ENCODE results near the gene HOXC13.

Gene HOXC13

DNA sequence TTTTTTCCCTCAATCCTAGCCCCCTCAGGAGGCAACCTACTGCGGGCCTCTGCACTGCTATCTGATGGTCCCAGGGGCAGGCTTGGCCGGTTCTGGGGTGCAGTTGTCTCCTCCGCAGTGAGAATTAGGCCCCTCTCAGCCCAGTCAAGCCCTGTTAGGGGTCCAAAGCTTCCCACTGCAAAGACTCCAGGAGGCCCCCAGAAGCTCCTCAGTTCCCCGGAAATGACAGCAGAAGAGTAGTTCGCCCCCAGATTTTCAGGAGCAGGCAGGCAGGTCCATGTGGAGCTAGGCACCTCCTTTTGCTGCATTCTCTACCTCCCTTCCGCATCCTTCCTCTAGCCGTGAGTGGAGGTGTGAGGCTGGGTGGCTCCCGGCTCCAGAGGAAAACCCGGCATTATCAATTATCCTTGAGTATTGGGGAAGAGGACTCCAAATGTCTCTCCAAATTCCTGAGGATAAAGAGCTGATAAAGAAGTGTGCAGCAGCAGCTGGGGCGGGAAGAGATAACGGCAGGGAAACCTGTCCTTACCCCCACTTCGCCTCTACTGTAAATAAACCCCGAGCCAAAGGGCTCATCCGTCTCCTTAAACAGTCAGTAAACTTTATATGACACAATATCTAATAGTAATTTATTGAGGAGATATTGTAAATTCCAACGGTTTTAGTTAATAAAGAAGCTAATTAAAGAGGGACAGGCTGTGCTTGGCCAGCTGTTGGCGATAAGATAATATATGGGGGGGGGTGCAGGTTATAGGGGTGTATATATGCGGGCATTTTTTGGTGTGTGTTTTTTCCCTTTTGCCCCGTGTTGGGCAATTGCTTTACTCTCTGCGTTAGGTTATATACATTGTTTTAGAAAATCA, 15.4 kb downstream of the HOXC13 start:
- no peak for DNase-seq (ENCODE audit: extremely low read depth in 1 of 2, low read depth in 1 of 2)

DNA sequence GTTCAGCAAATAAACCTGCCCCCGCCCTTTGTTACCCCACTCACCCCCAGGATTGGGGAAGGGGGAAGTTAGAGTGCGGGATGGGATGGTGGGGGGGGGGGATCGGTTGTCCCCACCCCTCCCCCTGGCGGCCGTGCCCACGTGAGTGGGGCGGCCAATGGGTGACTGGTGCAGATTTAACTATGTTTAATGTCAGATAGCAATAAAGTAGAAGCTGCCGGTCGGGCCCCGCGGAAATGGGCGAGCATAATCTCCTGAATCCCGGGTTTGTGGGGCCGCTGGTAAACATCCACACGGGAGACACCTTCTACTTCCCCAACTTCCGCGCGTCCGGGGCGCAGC, 16.0 kb downstream of the HOXC13 start, which contains the start of gene HOXC12:
TSS of gene HOXC12 (plus strand) at position 210 of the 342 bp plus-strand sequence. CDS start at position 237, 27 bp downstream.
- no peak for DNase-seq (ENCODE audit: extremely low read depth in 1 of 2, low read depth in 1 of 2)

DNA sequence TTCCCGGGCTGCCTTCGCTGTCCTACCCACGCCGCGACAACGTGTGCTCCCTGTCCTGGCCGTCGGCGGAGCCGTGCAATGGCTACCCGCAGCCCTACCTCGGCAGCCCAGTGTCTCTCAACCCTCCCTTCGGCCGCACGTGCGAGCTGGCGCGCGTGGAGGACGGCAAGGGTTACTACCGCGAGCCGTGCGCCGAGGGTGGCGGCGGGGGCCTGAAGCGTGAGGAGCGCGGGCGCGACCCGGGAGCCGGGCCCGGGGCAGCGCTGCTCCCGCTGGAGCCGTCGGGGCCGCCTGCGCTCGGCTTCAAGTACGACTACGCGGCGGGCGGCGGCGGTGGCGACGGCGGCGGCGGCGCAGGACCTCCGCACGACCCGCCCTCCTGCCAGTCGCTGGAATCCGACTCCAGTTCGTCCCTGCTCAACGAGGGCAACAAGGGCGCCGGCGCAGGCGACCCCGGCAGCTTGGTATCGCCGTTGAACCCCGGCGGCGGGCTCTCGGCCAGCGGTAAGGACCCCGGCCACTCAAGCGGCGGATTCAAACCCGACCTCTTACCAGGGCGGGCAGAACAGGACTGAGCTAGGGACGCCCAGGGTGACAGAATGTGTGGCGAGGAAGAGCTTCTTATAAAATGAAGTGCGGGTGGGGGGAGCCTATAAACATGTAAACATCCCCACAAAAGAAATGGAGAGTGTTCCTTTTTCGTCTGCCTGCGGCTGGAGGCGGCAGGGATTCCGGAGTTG, 16.6 kb downstream of the HOXC13 start:
- DNase-seq (ENCODE audit: extremely low read depth in 1 of 2, low read depth in 1 of 2): no peak

DNA sequence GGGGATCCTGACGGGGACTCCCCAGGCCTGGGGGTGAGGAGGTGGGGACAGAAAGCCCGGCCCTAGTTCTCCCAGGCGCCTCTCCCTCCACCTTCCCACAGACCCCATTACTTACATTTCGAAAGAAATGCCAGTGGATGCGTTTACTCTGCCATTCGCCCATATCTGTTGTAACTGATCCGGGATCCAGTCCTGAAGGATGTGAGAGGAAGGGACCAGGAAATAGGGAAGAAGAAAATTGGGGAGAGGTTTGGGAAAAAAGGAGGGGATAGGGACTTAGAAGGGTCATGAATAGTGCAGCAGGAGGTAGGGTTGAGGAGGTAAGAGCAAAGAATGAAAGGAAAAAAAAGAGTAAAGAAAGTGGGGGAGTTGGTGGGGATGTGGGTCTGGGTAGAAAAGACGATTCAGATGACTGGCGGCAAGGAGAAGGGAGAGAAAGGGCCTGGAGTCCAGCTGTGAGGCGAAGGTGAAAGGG, 17.2 kb downstream of the HOXC13 start:
- no peak for DNase-seq (ENCODE audit: extremely low read depth in 1 of 2, low read depth in 1 of 2)

DNA sequence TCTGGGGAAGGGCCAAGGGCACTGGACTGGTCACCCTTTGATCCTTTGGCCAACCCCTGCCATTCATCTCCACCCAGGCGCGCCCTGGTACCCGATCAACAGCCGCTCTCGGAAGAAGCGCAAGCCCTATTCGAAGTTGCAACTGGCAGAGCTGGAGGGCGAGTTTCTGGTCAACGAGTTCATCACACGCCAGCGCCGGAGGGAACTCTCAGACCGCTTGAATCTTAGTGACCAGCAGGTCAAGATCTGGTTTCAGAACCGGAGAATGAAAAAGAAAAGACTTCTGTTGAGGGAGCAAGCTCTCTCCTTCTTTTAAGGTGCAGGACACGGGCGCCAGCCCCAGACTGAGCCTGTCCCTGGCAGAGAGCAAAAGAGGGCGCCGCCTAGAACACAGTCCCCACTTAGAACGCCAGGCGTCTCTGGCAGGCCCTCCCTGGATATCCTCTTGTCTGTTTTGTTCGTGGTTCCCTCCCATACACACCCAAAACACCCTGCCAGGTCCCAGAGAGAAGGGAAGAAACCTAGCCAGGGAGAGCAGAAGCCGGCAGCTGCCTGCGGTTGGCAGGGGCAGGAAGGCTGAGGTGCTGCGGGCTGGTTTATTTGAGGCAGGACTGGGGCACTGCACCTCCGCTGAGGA, 17.7 kb downstream of the HOXC13 start:
- DNase-seq (ENCODE audit: extremely low read depth in 1 of 2, low read depth in 1 of 2): no peak

DNA sequence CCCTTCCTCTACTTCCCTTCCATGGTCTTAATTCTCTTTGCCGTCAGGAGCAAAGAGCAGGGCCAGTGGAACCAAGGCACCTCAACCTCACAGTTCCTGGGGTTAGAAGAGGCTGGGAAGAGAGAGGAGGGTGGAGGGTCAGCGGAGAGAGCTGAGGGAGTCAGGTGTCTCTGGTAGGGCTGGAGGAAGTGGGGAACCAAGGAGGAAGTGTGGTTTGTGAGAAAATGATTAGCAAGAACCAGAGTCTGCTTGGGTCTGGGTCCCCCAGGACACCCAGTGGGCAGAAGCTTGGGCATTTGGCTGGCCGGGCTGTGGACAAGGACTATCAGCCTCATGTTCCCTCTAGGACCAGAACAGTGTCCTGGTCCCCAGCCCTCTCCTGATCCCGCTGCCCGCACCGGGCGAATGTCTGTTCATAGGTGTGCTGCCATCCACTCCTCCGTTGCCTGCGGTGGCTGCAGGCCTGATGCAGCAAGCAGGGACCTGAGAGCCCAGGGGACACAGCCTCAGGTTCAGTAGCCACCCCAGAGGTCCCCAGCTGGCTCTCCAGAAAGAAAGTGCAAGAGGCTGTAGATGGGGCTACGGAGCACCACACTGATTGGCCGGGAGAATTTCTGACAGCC, 18.4 kb downstream of the HOXC13 start:
- DNase-seq (ENCODE audit: extremely low read depth in 1 of 2, low read depth in 1 of 2): no peak

DNA sequence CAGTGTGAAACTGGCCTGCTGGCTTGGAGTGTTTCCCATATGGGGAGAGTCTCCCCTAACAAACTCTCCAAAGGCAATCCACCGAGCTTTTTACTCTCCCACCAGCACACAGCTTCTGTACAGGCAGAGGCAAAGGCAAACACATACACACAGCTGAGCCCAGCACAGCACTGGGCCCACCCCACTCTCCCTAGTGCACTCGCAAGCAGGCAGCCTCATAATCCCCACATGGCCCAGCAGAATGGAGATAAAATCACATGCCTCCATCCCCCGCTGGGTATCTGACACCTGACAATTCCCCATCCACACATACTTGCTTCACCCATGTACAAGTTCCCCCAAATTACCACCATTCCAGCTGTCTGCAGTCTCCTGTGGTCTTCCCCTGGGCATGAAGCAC, 19.5 kb downstream of the HOXC13 start:
- DNase-seq (ENCODE audit: extremely low read depth in 1 of 2, low read depth in 1 of 2): no peak

DNA sequence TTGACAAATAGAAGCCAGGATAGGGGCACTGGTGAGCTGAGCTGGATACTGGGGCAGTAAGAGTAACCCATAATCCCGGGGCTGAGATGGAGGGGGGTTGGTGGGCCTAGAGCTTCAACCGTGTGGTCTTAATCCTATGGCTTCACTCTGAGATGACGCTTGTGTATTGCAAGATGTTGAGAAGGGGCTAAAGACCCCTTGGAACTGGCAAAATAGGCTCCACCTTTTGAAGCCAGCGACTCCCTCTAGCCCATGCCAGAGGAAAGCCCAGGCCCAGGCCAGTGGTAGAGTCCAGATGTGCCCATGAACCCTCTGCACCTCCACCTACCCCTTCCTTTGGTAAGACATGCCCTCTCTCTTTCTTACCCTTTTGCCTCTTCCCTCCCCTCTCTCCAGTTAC, 20.7 kb downstream of the HOXC13 start:
- DNase-seq (ENCODE audit: extremely low read depth in 1 of 2, low read depth in 1 of 2): no peak

DNA sequence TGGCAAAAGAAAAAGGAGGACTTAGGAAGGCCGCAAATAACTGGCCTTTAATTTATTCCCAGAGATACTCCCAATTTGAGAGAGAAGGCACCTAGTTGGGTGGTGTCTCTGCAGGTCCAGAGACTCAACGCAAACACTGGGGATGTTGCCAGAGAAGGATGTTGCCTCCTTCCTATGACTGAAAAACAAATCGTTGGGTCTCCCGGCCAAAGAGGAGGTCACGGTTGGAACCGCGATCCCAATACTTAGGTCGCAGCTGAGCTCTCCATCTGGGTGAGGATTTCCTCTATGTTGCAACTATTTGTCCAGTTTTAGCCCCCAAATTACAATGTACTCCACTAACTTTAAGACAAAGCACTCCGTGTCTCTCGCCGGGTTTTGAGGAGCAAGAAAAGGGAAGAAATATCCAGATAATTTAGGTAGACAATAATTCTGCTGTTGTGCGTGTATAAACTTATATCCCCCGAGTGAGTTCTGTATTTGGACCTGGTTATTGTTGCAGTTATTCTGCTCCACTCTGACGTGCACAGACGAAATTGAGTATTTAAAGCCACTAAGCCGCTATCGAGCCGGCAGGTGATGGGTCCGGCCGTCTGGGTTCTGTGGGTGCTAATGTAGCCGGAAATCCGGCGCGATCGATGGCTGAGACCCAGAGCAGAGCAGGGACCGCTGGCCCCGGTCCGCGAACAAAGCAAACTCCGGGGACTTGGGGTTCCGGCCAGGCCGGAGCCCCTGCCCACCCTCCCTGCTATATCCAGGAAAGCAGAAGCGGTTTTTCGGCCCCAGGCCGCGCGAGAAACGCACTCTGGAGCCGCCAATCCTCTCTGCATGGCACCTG, 21.8 kb downstream of the HOXC13 start:
- no peak for DNase-seq (ENCODE audit: extremely low read depth in 1 of 2, low read depth in 1 of 2)

DNA sequence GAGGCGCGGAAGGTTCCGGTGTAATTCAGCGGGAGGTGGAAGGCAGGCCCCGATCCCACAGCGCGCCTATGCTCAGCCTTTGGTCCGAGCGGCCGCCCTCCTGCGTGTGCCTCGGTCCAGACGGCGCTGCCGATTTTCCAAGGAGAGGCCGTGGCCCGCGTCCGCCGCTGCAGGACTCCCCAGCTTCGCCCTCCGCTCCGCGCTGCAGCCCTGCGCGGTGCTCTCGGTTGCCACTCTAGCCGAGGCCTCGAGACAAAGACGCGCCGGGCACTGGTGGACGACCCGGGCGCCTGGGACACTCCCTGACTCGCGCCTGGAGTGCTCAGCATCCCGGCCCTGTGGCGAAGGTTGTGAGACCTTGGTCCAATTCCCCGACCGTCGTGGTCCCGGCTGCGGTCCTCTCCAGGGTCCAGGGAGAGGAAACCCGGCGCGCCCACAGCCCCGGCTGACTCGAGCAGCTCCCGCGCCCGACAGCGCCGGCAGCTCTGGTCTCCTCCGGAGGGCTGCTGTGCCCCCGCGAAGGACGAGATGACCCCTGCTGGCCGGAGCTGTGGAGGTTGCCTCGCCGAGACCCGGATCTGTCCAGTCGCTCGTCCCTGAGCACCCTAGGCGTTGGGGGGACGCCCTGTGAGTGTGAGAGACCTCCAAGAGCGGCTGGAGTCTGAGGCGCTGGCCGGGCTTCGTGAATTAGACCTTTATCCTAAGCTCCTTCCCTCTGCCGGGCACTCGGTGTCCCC, 22.6 kb downstream of the HOXC13 start:
- no peak for DNase-seq (ENCODE audit: extremely low read depth in 1 of 2, low read depth in 1 of 2)

DNA sequence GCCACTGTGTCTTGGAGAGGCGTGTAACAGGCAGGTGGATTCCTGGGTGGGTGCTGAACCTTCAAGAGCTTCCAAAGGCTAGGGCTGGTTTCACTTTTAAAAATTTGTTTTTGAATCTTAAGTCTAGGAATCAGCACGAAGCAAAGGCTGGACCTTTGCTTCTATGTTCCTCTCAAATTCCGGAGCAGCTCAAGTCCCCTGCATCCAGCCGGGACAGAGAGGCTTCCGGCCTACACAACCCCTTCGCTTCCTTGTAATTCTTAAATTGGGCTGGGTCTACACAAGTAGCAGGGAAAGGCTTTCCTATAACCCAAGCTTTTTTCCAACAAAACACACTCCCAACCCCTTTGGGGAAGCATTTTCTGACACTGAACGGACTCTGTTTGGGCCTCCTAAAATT, 24.4 kb downstream of the HOXC13 start:
- no peak for DNase-seq (ENCODE audit: extremely low read depth in 1 of 2, low read depth in 1 of 2)

DNA sequence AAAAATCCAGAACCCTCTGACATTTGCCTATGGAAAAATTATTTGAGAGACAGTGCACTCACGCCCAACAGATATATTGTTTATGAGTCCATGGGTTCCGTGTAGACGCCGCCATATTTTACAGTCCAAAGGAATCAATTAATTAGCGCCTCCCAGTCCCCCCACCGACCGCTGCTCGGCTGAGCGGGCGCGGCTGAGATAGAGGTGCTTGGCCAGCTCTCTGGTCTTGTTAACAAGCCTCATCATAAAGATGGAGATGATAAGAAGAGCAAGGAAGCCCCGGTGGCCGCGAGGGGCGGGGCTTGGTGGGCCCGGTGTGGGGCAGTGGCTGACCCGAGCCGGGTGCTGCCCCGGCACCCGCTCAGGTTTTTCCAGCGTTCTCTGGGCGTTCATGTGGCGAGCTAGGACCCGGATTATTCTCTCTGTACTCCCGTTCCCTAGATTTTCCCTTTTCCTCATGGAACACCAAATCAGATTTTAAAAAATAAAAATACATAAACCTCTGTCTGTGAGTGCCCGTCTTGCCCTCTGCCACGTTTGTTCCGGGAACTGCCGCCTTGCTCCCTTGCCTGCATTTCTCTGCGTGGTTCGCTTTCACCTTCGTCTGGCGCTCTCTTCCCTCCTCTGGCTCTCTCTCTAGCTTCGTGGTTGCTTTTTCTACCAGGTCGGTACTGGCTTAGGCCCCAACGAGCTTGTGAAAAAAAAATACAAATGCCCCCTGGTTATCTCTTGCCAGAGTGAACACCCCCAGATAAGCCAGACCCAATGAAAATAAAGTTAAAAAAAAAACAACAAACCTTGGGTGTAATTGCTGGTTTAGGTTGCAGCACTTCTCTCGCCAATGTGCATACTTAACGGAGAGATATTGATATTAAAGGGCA, 25.0 kb downstream of the HOXC13 start:
- DNase-seq (ENCODE audit: extremely low read depth in 1 of 2, low read depth in 1 of 2): no peak

DNA sequence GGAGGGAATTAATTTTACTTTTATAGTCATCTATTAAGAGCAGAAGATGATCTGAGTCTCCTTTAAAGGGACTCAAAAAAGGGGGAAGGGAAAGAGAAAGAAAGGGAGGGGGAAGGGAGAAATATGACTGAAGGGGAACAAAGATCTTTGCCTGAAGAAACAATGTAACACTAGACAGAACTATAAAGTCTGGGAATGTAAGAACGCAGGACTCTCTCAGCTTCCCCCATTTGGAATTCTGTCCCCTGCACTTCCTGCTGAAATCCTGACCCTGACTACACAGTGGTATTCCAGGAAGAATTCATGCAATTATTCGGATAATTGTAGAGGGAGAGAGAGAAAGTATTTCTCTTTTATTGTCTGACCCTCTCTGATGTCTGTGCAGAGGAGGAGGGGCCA, 25.7 kb downstream of the HOXC13 start:
- no peak for DNase-seq (ENCODE audit: extremely low read depth in 1 of 2, low read depth in 1 of 2)

DNA sequence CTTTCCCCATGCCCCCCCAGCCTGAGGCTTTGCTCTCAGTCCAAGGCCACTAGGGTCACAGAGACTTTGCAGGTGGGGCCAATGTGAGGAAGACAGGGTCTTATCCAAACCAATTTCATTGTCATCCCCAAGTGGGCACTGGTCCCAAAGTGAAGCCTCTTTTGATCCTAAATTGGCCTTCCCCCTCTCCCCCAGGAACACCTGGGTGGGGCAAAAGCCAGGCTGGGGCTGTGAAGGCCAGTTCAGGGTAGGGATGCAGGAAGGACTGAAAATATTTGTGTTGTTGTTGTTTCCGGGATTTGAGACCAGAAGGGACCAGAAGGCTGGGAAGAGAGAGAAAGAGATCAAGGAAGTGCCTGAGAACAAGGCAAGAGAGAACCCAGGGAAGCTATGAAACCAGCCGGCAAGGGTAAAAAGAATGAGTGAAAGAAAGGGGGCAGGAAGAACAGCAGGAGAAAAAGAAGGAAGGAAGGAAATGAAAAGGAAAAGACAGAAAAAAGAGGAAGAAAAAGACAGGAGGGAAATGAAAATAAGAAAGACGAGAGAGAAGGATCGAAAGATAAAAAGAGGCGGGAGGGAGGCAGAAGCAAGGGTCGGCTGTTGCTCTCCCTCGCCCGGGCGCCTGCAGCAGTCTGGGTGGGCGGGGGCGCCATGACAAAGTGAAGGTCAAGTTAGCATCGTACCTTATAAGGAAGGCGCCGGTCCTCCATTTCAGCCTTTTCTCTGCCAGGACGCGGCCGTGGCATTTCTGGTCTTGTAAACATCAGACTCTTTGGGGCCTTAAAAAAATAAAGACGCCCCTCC, 26.9 kb downstream of the HOXC13 start:
- DNase-seq (ENCODE audit: extremely low read depth in 1 of 2, low read depth in 1 of 2): no peak

DNA sequence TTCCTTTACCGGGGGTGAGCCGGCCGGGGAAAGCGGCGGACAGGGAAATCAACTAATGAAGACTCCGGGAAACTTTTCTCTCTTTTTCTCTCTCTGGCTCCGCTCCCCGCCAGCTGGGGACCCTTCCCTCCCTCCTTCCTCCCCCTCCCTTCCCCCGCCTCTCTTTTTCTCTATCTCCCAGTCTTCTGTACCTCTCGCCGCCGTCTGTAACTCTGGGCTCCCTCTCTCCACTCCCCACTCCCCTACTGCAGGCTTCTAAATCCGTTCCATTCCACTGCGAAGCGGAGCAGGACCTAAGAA, 27.4 kb downstream of the HOXC13 start:
- no peak for DNase-seq (ENCODE audit: extremely low read depth in 1 of 2, low read depth in 1 of 2)

DNA sequence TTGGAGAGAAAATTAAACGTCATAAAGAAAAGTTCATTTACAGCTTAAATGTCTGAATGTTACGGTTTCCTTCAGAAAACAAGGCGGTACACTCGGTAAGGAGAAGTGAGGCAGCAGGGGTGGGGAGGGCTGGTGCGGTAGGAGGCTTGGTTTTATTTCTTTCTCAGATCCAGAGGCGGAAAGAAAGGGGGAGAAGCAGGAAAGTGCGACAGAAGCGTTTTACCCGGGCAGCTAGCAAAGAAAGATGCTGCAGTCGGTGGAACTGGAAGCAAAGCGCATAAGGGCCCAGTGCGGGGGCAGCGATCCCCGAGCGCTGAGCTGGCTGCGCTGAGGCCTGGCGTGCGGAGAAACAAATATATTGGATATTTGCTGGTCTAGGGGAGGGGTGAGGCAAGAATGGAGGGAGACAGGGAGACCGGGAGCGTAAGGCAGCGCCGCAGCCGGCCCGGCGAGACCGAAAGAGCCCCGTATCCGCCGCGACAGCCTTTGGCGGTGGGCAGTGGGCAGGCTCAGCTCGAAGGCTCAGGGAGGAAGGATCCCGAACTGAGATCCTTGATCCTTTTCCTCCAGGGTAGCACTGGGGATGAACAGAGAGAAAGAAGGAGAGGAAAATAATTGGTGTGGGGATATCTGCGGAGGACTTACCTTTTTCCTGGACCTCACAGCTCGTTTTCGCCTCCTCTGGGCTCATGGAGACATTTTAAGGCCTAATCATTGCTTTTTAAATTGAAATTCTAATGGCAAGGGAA, 27.9 kb downstream of the HOXC13 start:
- DNase-seq (ENCODE audit: extremely low read depth in 1 of 2, low read depth in 1 of 2): no peak

DNA sequence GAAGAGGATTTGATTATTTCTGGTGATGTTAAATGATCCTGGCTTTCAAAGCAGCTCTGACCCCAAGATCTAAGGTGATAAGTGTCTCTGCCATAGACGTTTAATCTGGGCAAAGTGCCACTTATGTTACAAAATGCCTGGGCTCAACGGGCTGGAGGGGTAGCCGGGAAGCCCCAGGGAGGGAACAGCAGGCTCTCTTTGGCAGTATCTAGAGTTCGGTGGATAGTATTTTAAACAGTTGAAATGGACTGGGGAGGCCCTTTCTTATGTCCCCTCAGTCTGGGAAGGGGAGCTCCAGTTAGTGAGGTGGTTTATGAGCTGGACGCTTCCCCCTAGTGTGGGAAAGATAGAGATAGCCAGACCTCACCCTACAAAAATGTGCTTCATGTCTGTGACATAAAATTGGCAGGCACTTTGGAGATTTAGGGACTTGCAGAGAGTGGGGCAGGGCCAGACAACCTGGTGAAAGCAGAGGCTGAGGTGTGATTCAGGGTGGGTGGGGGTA, 28.8 kb downstream of the HOXC13 start:
- no peak for DNase-seq (ENCODE audit: extremely low read depth in 1 of 2, low read depth in 1 of 2)

Measured in activated CD8-positive, alpha-beta memory T cell treated with anti-CD3 and anti-CD28 coated beads for 1 hour (primary cell).